GM18526 (cell line): ENCODE measurements around the gene PGGHG.
A peak's percentile ranks its signal among the peaks of the same experiment; 100 is the strongest.

Experiments
- POLR2A ChIP-seq: IDR thresholded peaks from 3 replicates; pipeline ENCODE4 v1.6.1; 2011; ENCODE audit not compliant: insufficient read length; ENCODE audit errors: extremely low read depth

The PGGHG gene

GRCh38 chr11:313304-313786 is 24.4 kb downstream of the PGGHG start:
- no peak for TF ChIP-seq POLR2A

GRCh38 chr11:313787-314553 is 25.0 kb downstream of the PGGHG start, which contains the start of gene IFITM1:
Gene IFITM1 (plus strand): TSS chr11:314040. CDS start chr11:314171, 131 bp downstream.
- peak; percentile 94 for TF ChIP-seq POLR2A

DNA sequence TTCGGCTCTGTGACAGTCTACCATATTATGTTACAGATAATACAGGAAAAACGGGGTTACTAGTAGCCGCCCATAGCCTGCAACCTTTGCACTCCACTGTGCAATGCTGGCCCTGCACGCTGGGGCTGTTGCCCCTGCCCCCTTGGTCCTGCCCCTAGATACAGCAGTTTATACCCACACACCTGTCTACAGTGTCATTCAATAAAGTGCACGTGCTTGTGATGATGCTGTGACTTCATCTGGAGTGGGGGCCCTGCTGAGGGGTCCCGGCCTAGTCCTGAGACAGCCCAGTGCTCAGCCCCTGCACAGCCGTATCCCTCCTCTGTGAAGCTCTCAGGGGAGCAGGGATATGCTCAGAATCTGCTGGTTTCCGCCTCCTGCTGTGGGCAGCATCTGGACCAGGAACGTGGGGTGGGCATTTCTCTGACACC is 26.1 kb downstream of the PGGHG start:
- no peak for TF ChIP-seq POLR2A

- TF ChIP-seq POLR2A: no peak
Measured at GRCh38 chr11:315516-315994, 26.6 kb downstream of the PGGHG start.

- no peak for TF ChIP-seq POLR2A
Measured at GRCh38 chr11:316031-316701, 27.2 kb downstream of the PGGHG start.

GRCh38 chr11:316891-317301 is 28.0 kb downstream of the PGGHG start:
- TF ChIP-seq POLR2A: no peak

DNA sequence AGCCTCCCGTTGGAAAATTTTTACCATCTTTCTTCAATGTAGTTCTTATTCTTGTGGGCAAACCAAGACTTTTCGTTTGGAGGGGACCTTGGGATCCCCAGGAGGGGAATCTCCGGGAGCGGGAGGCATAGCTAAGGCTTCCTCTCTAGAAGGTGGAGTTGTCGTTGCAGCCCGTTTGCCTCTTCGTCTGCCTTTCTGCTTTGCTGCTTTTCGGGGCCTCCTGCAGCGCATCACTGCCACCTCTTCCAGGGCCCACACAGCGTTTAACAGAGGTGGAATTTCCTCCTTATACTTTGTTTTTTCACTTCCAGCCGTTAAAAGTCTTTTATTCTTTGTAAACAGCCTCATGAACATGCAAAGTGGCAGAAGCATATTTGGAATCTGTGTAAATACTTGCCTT is 35.2 kb downstream of the PGGHG start:
- TF ChIP-seq POLR2A: no peak

DNA sequence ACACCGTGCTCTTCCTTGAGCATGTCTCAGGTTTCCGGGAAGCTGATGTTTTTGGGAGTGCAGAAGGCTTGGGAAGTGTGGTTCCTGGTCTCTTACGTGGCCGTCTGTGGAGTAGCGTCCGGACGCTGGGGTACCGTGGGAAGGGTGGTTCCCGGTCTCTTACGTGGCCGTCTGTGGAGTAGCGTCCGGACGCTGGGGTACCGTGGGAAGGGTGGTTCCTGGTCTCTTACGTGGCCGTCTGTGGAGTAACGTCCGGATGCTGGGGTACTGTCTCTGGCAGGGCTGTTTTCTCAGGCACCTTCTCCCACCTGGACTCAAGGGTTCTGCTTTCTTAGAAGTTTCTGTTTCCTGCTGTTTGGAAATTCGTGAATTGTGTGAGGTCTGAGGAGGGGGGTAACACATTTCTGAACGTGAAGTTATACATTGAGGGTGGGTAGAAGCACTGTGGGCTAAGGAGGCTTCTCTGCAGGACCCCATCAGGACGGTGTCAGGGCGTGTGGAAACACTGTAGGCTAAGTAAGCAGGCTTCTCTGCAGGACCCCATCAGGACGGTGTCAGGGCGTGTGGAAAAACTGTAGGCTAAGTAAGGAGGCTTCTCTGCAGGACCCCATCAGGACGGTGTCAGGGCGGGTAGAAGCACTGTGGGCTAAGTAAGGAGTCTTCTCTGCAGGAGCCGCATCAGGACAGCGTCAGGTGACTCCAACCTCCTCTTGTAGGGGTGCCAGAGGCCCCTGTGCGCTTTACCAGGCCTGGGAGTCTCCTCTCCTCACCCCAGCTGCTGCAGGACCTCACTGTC is 37.1 kb downstream of the PGGHG start:
- no peak for TF ChIP-seq POLR2A

DNA sequence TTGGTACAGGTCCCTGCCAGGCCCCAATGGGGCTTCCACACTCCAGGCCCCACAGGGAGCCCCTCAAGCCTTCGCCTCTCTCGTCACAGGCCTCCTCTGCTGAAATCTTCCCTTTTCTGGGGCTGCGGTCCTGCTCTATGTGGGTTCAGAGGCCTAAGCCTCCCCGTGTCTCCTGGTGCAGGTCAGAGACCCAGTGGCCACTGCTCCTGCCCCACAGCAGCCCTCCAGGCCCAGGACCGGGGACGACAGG is 37.6 kb downstream of the PGGHG start:
- TF ChIP-seq POLR2A: no peak

- peak; percentile 56 for TF ChIP-seq POLR2A
Measured at GRCh38 chr11:326842-327580, 38.1 kb downstream of the PGGHG start.

DNA sequence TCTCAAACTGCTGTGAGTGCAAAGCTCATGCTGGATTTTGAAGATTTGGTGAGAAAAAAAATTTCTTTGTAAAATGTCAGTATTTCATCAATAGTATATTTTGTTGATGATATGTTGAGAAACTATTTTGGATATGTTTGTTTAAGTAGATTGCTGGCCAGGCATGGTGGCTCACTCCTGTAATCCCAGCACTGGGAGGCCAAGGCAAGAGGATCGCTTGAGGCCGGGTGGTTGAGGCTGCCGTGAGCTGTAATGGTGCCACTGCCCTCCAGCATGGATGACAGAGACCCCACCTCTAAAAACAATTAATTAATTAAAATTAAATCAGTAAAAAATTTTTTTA is 38.6 kb downstream of the PGGHG start:
- no peak for TF ChIP-seq POLR2A

GRCh38 chr11:328012-328411 is 39.1 kb downstream of the PGGHG start:
- no peak for TF ChIP-seq POLR2A

- TF ChIP-seq POLR2A: no peak
Measured at GRCh38 chr11:329886-330253, 40.9 kb downstream of the PGGHG start.

DNA sequence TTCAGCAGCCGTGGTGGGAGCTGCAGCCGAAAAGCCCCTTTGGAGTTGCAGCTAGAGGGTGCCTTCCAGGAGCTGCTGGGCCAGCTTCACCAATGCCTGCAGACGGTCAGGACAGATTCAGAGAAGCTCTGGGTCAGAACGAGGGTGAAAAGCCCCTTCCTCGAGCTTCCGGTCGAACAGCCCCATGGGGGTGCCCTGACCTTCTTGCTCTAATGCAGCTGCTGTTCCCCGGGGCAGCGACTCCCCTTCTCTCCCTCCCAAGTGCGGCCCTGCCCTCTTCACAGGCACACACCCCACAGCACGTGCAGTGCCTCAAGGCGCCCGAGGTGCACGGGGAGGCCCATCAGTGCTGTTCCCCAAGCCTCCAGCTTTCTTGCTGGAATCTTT is 41.4 kb downstream of the PGGHG start:
- no peak for TF ChIP-seq POLR2A

GRCh38 chr11:330694-331357 is 41.9 kb downstream of the PGGHG start:
- TF ChIP-seq POLR2A: no peak
